ENCODE data around the gene STAB1.
"Not testable (repeated sequence)": the region's sequence is repeated elsewhere in the genome, so short reads cannot be mapped to it uniquely, and the experiment has no call there.

The STAB1 gene

GRCh38 chr3:52524258-52524751 lies 29.2 kb downstream of the STAB1 start:
- no peak for DNase-seq

DNA sequence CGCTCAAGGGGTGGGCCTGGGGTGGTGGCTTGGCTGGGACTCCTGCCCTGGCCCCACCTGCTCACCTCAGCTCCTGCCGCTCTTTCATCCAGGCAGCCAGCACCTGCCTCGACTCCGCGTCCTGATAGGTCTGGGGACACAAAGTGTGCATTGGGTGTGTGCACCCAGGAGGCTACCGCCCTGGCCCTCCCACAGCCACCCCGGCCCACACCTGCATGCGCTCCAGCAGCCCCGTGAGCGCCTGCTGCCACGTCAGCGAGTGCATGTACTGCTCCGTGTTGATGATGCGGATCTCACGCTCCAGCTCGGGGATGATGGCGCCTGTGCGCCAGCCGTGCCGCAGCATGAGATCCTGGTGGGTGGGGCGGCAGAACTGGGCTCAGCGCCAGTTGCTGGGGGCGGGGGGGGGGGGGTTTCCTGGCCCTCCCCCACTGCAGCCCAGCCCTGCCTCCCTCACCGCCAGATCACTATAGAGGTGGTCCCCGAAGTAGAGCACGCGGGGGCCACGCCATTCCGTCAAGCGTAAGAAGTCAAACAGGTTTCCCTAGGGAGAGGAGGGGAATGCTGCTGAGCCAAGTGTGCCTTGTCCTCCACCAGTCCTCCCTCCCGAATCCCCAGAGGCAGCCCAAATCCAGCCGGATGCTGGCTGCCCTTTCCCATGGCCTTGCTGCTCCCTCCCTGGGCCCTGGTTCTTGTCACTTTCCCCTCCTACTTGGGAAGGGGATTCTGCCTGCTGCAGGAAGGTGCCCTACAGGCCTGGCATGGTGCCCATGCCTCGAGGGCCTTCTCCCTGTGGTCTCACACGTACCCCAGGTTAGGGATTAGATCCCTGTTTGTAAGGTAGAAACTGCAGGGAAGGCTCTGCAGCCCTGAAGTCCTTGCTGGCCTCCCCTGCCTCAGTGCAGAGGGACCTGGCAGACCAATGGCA lies 29.9 kb downstream of the STAB1 start:
- DNase-seq, result no peak

DNA sequence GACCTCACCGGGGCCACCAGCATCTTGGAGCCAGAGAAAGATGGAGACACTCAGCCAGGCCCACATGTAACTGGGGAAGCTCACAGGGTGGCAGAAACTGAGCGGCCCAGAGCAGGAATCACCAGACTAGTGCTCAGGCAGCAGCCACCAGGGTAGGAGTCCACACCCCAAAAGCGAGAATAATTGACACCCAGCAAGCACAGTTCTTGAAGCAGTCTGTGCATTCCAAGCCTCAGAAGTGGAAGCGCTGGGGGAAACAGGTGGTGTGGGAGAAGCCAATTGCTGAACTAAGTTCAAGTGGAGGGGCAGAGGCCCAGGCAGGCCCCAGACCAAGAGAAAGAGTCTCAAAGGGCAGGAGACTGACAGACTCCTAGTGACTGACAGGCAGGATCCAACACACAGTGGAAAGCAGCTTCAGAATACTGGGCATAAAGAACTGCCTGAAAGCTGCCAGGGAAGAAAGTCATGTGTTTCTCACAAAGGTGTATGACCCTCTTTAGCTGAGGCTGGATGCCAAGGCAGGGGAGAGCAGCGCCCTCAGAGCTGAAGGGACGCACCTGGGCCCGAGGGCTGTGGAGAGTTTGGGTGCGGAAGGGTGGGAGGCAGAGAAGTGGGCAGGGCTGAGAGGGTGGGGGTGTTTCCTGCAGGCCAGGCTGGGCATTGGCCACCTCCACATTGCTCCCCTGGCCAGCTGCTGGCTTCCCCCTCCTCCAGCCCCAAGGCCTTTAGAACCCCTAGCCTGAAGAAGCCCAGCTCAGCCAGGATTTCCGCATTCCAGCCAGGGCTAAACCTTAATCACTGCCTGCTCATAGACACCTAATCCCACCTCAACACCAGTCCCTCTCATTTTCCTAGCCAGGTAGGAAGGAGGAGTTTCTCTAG lies 30.8 kb downstream of the STAB1 start:
- no peak for DNase-seq

DNA sequence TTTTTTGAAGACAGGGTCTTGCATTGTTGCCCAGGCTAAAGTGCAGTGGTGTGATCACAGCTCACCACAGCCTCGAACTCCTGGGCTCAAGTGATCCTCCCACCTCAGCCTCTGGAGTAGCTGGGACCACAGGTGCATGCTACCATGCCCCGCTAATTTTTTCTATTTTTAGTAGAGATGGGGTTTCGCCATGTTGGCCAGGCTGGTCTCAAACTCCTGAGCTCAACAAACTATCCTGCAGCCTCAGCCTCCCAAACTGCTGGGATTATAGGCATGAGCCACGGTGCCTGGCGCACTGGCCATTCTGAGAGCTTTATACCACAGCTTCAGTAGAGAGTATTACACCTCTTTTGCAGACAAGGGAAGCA lies 31.5 kb downstream of the STAB1 start:
- DNase-seq, result not testable (repeated sequence)

DNA sequence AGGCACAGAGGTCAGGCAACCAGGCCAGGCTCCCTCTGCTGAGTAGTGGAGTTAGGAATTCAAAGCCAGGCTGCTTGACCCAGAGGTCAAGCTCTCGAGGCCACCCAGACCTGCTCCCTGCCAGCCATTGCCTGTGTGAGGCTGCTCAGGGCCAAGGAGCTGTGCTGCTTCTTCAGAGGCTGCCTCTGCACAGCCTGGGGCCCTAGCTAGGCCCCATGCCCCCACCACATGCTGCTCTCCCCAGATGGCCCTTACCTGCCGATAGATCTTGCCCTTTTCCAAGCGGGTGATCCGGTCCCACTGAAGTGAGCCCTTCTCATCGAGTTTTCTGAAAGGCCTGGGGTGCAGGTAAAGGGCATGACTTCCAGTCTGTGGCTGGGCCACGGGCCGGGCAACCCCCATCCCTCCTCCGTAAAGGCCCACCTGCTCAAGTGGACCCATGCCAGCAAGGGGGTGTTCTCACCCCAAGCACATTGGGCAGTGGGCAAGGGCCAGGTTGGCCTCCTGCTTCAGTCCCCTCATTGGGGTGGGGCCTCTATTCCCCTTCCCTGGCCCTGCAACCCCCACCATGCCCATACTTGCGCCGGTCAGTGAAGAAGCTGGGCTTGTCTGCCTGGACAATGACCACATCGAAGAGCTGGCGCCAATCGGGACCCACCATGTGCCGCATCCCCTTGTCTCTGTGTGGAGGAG lies 32.0 kb downstream of the STAB1 start:
- DNase-seq, result no peak

- DNase-seq, result no peak
These were observed 32.8 kb downstream of the STAB1 start for GRCh38 chr3:52527732-52528585.

DNA sequence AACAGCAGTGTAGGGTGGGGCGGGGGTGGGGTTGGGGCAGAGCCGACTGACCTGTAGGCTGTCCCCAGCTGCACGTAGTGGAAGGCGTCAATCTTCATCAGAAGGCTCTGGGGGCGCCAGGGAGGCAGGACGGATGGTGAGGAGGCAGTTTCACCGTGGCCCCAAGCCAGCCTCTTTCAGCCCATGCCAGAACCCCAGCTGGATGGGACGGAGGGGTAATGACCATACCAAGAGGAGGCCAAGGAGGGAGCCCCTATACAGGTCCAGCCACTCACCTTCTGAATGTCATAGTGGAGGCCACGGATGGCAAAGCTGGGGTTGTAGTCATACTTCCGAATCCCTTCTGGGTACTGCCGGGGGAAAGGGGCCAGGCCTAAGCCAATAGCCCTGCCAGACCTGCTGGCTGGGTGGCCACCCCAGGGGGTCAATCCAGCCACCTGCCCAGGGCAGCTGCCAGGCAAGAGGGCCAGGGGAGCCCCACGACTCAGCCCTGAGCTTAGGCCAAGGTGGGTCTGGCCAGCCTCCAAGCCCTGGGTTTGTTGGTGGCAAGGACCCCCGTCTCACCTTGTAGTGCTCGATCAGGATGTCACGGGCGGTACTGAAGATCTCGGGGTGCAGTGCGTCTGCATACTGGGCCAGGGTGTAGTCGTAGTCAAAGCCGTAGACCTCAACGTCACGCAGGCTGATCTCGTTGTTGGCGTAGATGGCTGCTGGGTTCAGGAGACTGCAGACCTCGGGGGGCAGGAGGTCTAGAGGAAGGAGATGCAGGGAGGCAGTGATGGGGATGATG lies 33.6 kb downstream of the STAB1 start:
- DNase-seq, result no peak

DNA sequence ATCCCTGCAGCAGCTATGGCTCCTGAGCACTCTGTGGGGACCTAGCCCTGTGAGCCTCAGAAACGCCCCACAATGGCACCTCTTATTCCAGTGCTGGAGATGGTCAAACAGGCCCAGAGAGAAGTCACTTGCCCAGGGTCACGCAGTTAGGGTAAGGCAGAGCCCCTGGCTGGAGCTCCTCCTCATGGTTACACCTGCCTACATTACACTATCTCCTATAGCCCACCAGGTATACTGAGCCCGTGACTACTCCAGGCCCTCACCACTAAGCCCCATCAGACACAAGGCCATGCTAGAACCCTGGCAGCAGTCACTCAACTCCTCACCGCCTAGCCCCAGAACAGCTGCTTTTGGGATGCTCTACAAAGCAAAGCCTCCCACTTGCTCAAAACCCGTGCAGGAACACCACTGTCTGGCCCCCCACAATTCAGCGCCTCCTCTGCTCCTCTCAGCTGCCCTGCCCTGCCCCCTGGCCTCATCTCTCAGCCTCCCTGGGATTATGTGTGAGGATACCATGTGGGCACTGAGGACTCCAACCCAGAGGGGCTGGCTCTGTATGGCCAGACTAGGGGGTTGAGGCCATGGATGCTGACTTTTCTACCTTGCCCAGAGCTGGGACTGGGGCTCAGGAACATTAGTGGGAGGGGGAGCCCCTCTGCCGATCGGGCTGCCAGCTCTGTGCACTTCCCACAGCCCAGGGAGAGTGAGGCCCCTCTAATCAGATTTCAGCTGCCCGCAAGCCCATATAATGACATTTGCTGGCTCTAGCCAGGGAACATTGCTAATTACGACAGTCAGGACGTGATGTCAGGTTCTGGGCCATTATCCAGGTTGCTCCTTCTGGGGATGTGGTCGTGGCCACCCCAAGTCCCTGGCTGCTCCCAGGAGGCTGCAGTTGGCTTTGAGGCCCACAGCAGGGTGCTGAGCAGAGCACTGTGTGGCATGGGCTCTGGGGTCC lies 34.5 kb downstream of the STAB1 start:
- DNase-seq, result no peak

GRCh38 chr3:52530918-52531826 lies 36.0 kb downstream of the STAB1 start:
- no peak for DNase-seq

DNA sequence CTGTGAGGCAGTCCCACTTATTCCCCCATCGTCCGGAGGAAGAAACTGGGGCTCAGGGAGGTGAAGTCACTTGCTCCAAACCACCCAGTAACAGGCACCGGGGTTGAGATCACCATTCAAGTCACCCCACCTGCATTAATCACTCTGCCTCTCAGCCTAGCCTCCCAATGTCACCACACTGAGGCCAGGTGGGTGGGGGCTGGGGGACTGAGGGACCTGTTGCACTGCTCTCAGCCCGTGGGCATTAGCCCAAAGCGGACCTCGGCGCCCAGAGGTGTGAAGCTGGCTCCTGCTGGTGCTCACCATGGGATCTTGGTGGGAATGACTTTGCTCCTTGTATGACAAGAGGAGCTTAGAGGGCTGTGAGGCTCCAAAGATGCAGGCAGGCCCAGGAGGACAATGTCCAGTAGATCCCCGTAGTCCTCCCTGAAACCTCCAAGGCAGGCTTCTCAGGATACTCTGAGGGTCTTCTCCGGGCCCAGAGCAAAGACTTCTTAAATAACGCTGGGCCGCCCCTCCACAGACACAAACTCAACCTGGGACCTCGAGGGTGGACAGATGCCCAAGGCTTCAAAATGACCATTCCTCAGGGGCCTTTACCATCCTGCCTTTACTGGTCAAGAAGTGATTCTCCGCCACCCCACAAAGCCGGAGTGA lies 36.9 kb downstream of the STAB1 start:
- no peak for DNase-seq

DNA sequence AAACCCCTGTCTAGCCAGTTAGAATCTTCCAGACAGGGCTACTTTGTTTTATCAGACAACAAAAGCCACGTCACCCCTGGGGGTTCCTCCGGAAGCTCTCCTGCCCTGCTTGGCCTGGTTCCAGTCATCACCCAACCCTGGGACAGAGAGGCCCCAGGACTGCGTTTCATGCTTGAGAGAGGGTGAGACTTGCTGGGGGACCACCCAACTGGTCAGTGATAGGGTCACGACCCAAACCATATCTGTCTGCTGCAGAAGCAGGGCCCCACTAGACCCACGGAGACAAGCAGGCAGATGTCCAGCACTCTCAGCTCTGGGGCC lies 37.3 kb downstream of the STAB1 start:
- DNase-seq, result peak; percentile 12

DNA sequence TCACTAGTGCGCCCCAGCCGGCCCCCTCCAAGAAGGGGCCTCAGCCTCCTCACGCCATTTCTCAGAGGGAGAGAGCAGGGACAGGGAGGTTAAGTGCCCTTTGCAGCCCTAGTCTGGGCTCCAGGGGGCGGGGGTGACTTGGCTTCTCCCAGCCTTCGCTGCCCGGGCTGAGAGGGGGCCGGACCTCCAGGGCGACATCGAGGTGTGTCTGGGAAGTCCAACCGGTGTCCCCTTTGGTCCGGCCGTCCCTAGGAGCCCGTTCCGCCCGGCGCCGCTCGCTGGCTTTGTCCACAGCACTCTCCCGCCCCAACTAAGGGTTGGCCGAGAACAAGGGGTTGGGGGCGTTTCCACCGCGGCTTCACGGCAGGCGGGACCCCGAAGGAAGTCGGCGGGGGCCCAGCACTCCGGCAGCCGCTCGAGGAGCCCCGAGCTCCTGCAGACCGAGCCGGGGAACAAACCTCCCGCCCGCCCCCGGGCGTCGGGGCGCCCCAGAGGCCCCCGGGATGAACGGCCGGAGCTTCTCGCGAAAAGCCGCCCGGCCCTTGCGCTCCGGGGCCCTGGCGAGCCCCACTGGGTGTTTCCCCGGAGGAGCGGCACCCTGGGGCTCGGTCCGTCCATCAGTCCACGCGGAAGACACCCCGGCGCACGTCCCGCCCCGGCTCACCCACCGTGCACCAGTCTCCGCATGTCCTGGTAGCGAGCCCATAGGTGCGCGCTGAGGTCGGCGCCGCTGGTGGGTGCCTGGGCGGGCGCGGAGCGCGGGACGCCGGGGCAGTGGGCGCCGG lies 37.9 kb downstream of the STAB1 start:
- DNase-seq, result peak; percentile 7

GRCh38 chr3:52533623-52534280 lies 38.6 kb downstream of the STAB1 start, which contains the start of gene NT5DC2:
NT5DC2 (minus strand) TSS chr3:52533857; CDS start chr3:52533737, 120 bp downstream.
- peak; percentile 58 for DNase-seq

DNA sequence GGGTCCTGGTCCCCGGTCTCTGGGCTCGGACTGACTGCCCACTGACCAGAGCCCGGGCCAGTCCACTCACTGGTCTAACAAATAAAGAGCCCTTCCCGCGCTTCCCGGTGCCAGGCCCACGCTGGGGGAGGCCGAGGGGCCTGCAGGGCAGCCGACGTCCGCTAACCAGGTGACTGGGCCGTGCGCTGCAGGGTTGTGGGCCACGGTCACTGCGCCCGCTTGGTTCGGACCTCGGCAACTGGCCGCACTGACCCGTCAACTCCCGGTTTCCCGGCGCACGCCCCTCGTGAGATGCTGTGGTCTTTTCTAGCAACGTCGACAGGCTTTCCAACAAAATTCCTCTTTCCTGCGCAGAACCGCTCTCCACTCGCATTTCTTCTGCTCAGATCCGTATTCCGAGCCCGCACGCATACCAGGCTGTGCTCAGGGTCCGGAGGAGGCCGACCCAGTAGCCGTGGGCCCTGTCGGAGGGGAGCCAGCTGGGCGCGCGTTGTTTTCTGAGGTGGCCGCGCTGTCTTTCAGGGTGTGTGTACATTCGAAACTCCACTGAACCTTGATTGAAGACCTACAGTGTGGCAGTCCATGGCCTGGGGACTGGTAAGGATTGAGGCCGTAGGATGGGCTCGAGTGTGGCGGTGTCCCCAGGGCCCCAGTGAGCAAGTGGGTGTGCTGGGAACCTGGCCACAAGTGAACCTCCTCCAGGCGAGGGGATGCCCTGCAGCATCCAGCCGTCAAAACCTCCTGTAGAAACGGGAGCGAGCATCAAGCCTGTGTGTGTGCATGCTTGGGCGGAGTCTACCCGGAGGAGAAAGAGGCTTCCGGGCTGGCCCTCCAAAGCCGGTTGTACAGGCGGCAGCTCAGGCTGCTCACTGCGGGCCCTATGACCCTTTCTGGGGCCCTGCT lies 39.4 kb downstream of the STAB1 start:
- no peak for DNase-seq

GRCh38 chr3:52535411-52536111 lies 40.4 kb downstream of the STAB1 start:
- DNase-seq, result no peak
